WI38 (cell line): Measurements from ENCODE around the gene CPXM2.

Experiments used
- H3K4me3 ChIP-seq: 2 replicates; pipeline ENCODE4 v1.5.1; 2011; ENCODE audit warnings: low read depth, mild to moderate bottlenecking, control low read depth, low read length
- TF ChIP-seq, protein P1 (sequence below): IDR thresholded peaks from 2 replicates; pipeline ENCODE4 v1.5.1; 2012; ENCODE audit warnings: low read depth, mild to moderate bottlenecking, control low read depth, low read length

The CPXM2 gene

DNA sequence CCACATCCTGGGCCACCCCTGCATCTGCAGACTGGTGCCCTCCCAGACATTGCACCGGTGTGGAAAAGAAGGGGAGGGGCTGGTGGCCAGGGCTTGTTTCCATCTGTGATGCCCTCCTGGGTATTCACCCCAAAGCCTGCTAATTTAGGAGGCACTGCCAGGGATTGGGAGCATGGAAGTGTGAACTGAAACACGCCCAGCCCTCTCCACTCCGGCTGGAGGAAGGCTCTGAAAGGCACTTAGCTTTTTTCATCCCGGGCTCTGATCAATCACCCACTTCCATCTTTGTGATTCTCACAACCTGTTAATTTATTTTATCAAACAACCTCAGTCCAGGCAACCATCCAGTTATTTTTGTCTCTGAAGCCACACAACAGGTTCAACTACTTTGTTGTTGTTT is 20.9 kb upstream of the CPXM2 start:
- H3K4me3 ChIP-seq: no peak overlapping the region
- TF ChIP-seq, protein P1, sequence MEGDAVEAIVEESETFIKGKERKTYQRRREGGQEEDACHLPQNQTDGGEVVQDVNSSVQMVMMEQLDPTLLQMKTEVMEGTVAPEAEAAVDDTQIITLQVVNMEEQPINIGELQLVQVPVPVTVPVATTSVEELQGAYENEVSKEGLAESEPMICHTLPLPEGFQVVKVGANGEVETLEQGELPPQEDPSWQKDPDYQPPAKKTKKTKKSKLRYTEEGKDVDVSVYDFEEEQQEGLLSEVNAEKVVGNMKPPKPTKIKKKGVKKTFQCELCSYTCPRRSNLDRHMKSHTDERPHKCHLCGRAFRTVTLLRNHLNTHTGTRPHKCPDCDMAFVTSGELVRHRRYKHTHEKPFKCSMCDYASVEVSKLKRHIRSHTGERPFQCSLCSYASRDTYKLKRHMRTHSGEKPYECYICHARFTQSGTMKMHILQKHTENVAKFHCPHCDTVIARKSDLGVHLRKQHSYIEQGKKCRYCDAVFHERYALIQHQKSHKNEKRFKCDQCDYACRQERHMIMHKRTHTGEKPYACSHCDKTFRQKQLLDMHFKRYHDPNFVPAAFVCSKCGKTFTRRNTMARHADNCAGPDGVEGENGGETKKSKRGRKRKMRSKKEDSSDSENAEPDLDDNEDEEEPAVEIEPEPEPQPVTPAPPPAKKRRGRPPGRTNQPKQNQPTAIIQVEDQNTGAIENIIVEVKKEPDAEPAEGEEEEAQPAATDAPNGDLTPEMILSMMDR: no peak

GRCh38 chr10:123911866-123912265 is 20.3 kb upstream of the CPXM2 start:
- TF ChIP-seq, protein P1: no peak
- no peak overlapping the region for H3K4me3 ChIP-seq

- TF ChIP-seq, protein P1: no peak
- H3K4me3 ChIP-seq: no peak overlapping the region
Measured at GRCh38 chr10:123909866-123910265, 18.3 kb upstream of the CPXM2 start.

DNA sequence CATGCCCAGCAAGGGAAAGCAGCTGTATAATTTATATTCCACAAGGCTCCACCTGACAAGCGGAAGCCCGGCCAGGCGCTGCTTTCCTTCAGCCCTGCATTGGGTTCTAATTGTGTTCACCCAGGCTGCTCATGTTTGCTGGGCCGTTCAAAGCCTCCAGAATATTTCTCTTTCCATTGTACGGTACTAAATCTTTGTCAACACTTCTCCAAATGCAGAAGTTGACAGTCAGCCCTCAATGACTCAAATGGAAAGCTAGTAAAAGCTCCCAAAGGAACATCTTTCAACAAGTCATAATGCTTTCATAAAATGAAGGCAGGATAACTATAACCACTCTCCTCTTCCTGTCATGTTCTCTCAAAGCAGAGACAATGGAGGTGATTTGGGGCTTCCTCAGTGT is 17.8 kb upstream of the CPXM2 start:
- H3K4me3 ChIP-seq: no peak overlapping the region
- TF ChIP-seq, protein P1: no peak

DNA sequence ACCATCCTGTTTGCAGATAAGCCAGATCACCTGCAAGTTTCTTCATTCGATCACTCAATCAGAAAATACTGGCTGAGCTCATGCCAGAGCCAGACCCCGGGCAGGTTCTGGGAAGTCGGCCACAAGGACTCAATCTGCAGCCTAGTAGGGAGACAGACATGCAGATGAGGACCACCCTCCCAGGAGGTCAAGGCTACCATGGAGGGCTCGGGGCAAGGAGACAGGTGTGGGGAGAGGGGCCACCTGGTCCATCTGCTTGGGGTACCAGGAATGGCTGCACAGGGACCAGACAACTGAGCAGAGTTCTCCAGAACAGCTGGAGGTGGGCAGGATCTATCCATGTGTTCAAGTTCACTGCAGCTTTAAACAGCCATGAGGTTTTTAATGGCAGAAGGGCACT is 16.8 kb upstream of the CPXM2 start:
- TF ChIP-seq, protein P1: no peak
- H3K4me3 ChIP-seq: no peak overlapping the region

DNA sequence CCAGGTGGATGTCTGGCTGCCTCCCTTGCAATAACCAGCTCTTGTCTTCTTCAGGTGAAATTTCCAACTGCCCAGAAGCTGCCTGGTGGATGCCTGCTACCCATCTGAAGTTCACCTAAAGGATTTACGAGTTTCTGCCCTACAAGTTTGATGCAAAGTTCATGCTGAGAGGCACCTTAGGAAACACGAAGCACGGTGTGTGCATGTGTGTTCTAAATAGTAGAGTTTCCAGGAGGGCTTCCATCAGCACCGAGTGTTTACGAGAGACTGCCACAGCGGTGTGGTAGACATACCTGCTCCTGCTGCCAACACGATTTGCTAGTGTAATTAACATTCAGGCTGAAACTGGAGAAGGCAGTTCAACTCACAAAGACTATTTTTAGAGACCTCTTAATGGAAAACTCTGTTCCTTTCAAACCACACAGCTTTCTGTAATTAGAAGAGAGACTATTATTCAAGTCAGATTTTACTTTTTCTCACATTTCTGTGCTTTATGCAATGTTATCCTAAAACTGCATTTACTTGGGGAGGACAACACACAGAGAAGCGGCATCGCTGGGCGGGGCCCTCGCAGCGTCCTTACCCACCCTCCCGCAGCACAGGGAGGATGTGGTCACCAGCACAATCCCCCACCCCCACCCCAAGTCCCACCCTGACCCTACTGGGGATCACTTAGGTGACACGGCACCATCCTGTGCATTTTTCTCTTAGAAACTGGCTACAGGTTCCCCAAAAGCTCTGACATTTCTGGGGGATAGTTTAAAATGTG is 15.5 kb upstream of the CPXM2 start:
- TF ChIP-seq, protein P1: no peak
- no peak overlapping the region for H3K4me3 ChIP-seq

DNA sequence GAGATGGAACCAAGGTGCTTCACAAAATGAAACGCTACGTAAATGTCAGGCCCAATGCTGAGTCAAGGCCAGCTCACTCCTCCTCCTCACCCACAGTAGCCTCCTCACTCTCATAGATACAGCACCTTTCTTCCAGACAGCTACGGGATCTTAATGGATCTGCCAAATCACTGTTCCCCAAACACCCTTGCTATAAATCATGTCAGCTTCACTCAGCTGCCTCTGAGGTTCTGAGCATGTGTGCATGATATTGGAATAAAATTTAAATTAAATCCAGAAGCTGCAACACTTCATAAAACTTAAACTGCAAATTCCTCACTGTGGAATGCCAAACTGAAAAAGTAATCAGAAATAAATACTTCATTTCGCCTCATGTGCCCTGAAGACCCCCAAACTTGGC is 14.7 kb upstream of the CPXM2 start:
- TF ChIP-seq, protein P1: no peak
- no peak overlapping the region for H3K4me3 ChIP-seq
